ENCODE measurements around the gene PACSIN3.

Gene PACSIN3

GRCh38 chr11:47130543-47130942 is 55.7 kb downstream of the PACSIN3 start:
- H3K9me3 ChIP-seq (ENCODE audit: control insufficient read depth in 1 of 2, low read length in 2 of 2), result no peaks in the 10 kb centered on the region
- no peak overlapping the region for H3K27ac ChIP-seq (ENCODE audit: low read length)
- no peak overlapping the region for H3K4me3 ChIP-seq (ENCODE audit: low read depth in 1 of 2, low read length in 2 of 2)
- H3K4me1 ChIP-seq (ENCODE audit: control insufficient read depth in 1 of 2, insufficient read depth in 2 of 2, low read length in 2 of 2), result no peaks in the 10 kb centered on the region
- H3K27me3 ChIP-seq (ENCODE audit: low read depth, low read length), result no peaks in the 10 kb centered on the region
- no peaks in the 10 kb centered on the region for H3K36me3 ChIP-seq (ENCODE audit: control insufficient read depth in 1 of 2, insufficient read depth in 2 of 2, low read length in 2 of 2)

Data from muscle layer of duodenum (tissue), 2 donors.